K562 treated with DMSO at 1 percent for 24 hours (cell line): Measurements from ENCODE around the gene GPR180. TPM values are rescaled to one million over a fixed set of nuclear protein-coding genes. Genes with fewer than 3 reads are reported as not detected.

ENCODE experiments used
- total RNA-seq: library from RNA; unstranded; fragments of 300-600 nt; gene quantifications from 2 replicates; pipeline ENCODE4 v1.2.3, GENCODE V29; 2022; ENCODE audit warnings: low read depth; ENCODE audit not compliant: insufficient read depth

Gene GPR180
- 1.2 and 1.3 TPM in 2 replicates for total RNA-seq

GRCh38 chr13:94601446-94602431, at the start of gene GPR180:
Gene GPR180 (plus strand): TSS chr13:94601857. CDS start chr13:94601928, 71 bp downstream.

GRCh38 chr13:94595950-94596574, 5.6 kb upstream of the GPR180 start, which contains the start of gene TGDS:
Gene TGDS (minus strand): TSS chr13:94596152. CDS start chr13:94596136, 16 bp downstream.

Other genes with a start within 250 kb of the GPR180 start
- 0.12 and 0.36 TPM in 2 replicates for gene DCT, start 122.2 kb upstream of the GPR180 start, total RNA-seq
- gene TGDS, start 5.7 kb upstream of the GPR180 start, total RNA-seq = 7.2 and 7.7 TPM in 2 replicates
- not detected in 2 replicates for gene SOX21, start 110.7 kb downstream of the GPR180 start, total RNA-seq